ENCODE data around the gene PSMA5. TPM values are rescaled to one million over a fixed set of nuclear protein-coding genes. Genes with fewer than 3 reads are reported as not detected.

Gene PSMA5
- total and polyA plus RNA-seq, 2 of the 13 experiments (the other 11 are each of a cell fraction or from before 2014, with no cell fraction given) = 140 to 169 TPM

- H2AFZ ChIP-seq (ENCODE audit: low read length) = no peak overlapping the region
- H3K4me2 ChIP-seq (ENCODE audit: low read depth, low read length) = no peak overlapping the region
- 93% methylated on average over 2 of the region's 2 CpGs for WGBS (ENCODE audit: low lambda C conversion rate)
- no peaks in the 10 kb centered on the region for H3K27me3 ChIP-seq (ENCODE audit: control insufficient read depth in 1 of 2, insufficient read depth in 2 of 2, low read length in 2 of 2)
- H4K20me1 ChIP-seq (ENCODE audit: insufficient read depth, low read length) = peaks cover 9% of the 10 kb centered on the region
- H3K36me3 ChIP-seq (replicated peaks in 1 of 2; ENCODE audit: control insufficient read depth in 1 of 2, insufficient read depth in 2 of 2, low read length in 2 of 2) = peaks cover 34 to 87% of the 10 kb centered on the region in 2 experiments
- no peak overlapping the region for H3K4me3 ChIP-seq (replicated peaks in 1 of 3; ENCODE audit: insufficient read depth in 1 of 3, low read depth in 2 of 3, low read length in 3 of 3)
- H3K9me3 ChIP-seq (ENCODE audit: low read length) = no peaks in the 10 kb centered on the region
- TF ChIP-seq ZNF660 (CRISPR knock-in tag; IDR thresholded peaks at IDR 0.05; ENCODE audit: borderline replicate concordance, low read depth) (no peak), ZNF720 (CRISPR knock-in tag; IDR thresholded peaks at IDR 0.05) (no peak), KLF6 (CRISPR knock-in tag; IDR thresholded peaks at IDR 0.05) (no peak), BRF2 (CRISPR knock-in tag; IDR thresholded peaks at IDR 0.05) (no peak), RFX3 (CRISPR knock-in tag; IDR thresholded peaks at IDR 0.05) (no peak), ZNF3 (CRISPR knock-in tag; IDR thresholded peaks at IDR 0.05) (no peak), ZSCAN20 (CRISPR knock-in tag; IDR thresholded peaks at IDR 0.05; ENCODE audit: borderline replicate concordance) (no peak)
- intact Hi-C loops (cut with micrococcal nuclease; ENCODE audit: unreplicated experiment) = no loop called here
- DNase-seq (ENCODE audit: low spot score) (no peak), FAIRE-seq (no peak), ATAC-seq (no peak)
- no peak overlapping the region for H3K9ac ChIP-seq (ENCODE audit: insufficient read depth, low read depth, low read length)
- no peaks in the 10 kb centered on the region for H3K4me1 ChIP-seq (ENCODE audit: insufficient read depth, low read length)
- in situ Hi-C loops (cut with HindIII; ENCODE audit: extremely low pct_ligation_motif_present, low pct_unique_long_range_greater_than_20kb) = no loop called here
- ChIA-PET POLR2A (interaction anchor here (1.9 kb wide), 1 partner anchor 13 kb away, joined by 5 read pairs; no protein-coding TSS in a partner anchor), CTCF (ENCODE audit: low intra/inter-chr PET ratio, low total read pairs) (no interaction called here)
- BruUV-seq (replicated peaks) = no TSS peak
- H3K79me2 ChIP-seq (ENCODE audit: insufficient read depth, low read length) = peaks cover 16% of the 10 kb centered on the region
- no peak overlapping the region for H3K27ac ChIP-seq (ENCODE audit: extremely low read length, insufficient read depth, low read length)
Observed at GRCh38 chr1:109412551-109412950, 13.7 kb downstream of the PSMA5 start.

- intact Hi-C loops (cut with micrococcal nuclease; ENCODE audit: unreplicated experiment) = no loop called here
- H3K79me2 ChIP-seq (ENCODE audit: insufficient read depth, low read length) = no peaks in the 10 kb centered on the region
- in situ Hi-C loops (cut with HindIII; ENCODE audit: extremely low pct_ligation_motif_present, low pct_unique_long_range_greater_than_20kb) = loop anchor here (5.0 kb wide), 1 partner anchor 143 kb away; no protein-coding TSS in a partner anchor
- TSS peak; percentile 6 for BruUV-seq (replicated peaks)
- FAIRE-seq = no peak
- 95% methylated on average over 4 of the region's 4 CpGs for WGBS (ENCODE audit: low lambda C conversion rate)
- no peak overlapping the region for H2AFZ ChIP-seq (ENCODE audit: low read length)
- H3K27me3 ChIP-seq (ENCODE audit: control insufficient read depth in 1 of 2, insufficient read depth in 2 of 2, low read length in 2 of 2) = no peaks in the 10 kb centered on the region
- no peaks in the 10 kb centered on the region for H3K4me1 ChIP-seq (ENCODE audit: insufficient read depth, low read length)
- POLR2A ChIA-PET = no interaction called here
- no peak for DNase-seq (ENCODE audit: low spot score)
- H3K4me2 ChIP-seq (ENCODE audit: low read depth, low read length) = no peak overlapping the region
- no peaks in the 10 kb centered on the region for H4K20me1 ChIP-seq (ENCODE audit: insufficient read depth, low read length)
- ATAC-seq = no peak
- no peaks in the 10 kb centered on the region for H3K9me3 ChIP-seq (ENCODE audit: low read length)
- H3K27ac ChIP-seq (ENCODE audit: extremely low read length, insufficient read depth, low read length) = no peak overlapping the region
- peaks cover 17 to 57% of the 10 kb centered on the region in 2 experiments for H3K36me3 ChIP-seq (replicated peaks in 1 of 2; ENCODE audit: control insufficient read depth in 1 of 2, insufficient read depth in 2 of 2, low read length in 2 of 2)
- H3K4me3 ChIP-seq (replicated peaks in 1 of 3; ENCODE audit: insufficient read depth in 1 of 3, low read depth in 2 of 3, low read length in 3 of 3) = no peak overlapping the region
- no peak overlapping the region for H3K9ac ChIP-seq (ENCODE audit: insufficient read depth, low read depth, low read length)
- CTCF ChIA-PET (ENCODE audit: low intra/inter-chr PET ratio, low total read pairs) = no interaction called here
- TF ChIP-seq RFXAP (CRISPR knock-in tag; IDR thresholded peaks at IDR 0.05; ENCODE audit: borderline replicate concordance) (no peak), RORA (CRISPR knock-in tag; IDR thresholded peaks at IDR 0.05) (no peak), TBL1XR1 (IDR thresholded peaks at IDR 0.05; ENCODE audit: borderline replicate concordance, low read length, partially characterized antibody) (no peak), CBX5 (CRISPR knock-in tag; IDR thresholded peaks at IDR 0.05; ENCODE audit: borderline replicate concordance) (no peak), JUND (CRISPR knock-in tag; IDR thresholded peaks at IDR 0.05) (no peak), MXD1 (CRISPR knock-in tag; IDR thresholded peaks at IDR 0.05) (no peak), IRF9 (CRISPR knock-in tag; IDR thresholded peaks at IDR 0.05; ENCODE audit: borderline replicate concordance) (no peak), GLI4 (CRISPR knock-in tag; IDR thresholded peaks at IDR 0.05; ENCODE audit: borderline replicate concordance) (no peak), AKAP8 (CRISPR knock-in tag; IDR thresholded peaks at IDR 0.05) (no peak)
Observed at GRCh38 chr1:109404838-109405237, 21.4 kb downstream of the PSMA5 start.
